ENCODE measurements around the gene BCOR.

Gene BCOR

DNA sequence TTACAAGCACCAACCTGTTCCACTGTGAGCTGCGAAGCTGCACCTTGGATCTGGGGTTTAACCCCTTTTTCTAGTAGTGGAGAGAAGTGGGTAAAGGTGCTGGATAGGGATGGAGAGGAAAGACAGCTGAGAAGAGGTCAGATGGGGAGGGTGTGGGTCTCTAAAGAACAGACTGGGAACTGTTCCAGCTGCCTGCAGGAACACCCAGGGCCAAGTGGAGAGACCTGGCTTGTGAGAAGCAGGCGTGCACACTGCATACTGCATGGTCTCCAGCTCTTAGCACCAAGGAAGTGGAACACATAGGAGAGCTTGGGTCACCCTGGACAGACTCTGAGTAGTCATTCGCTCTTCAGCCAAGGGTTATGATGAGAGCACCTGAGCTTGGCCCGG lies 16.1 kb downstream of the BCOR start:
- no peak; the same call in 2 of the 3 replicates for ATAC-seq
- TF ChIP-seq GLIS3 (CRISPR knock-in tag; IDR thresholded peaks at IDR 0.05) (no peak), RARB (CRISPR knock-in tag; IDR thresholded peaks at IDR 0.05) (no peak), ARNTL (CRISPR knock-in tag; IDR thresholded peaks at IDR 0.05; ENCODE audit: borderline replicate concordance, low read depth) (no peak), ZC3H10 (CRISPR knock-in tag; IDR thresholded peaks at IDR 0.05) (no peak), SNAI2 (CRISPR knock-in tag; IDR thresholded peaks at IDR 0.05) (no peak), OSR1 (CRISPR knock-in tag; IDR thresholded peaks at IDR 0.05) (no peak), TOX (CRISPR knock-in tag; IDR thresholded peaks at IDR 0.05; ENCODE audit: borderline replicate concordance) (no peak), CSDC2 (CRISPR knock-in tag; IDR thresholded peaks at IDR 0.05) (no peak), TCF4 (CRISPR knock-in tag; IDR thresholded peaks at IDR 0.05; ENCODE audit: borderline replicate concordance) (no peak)
- TF ChIP-seq, protein P1, sequence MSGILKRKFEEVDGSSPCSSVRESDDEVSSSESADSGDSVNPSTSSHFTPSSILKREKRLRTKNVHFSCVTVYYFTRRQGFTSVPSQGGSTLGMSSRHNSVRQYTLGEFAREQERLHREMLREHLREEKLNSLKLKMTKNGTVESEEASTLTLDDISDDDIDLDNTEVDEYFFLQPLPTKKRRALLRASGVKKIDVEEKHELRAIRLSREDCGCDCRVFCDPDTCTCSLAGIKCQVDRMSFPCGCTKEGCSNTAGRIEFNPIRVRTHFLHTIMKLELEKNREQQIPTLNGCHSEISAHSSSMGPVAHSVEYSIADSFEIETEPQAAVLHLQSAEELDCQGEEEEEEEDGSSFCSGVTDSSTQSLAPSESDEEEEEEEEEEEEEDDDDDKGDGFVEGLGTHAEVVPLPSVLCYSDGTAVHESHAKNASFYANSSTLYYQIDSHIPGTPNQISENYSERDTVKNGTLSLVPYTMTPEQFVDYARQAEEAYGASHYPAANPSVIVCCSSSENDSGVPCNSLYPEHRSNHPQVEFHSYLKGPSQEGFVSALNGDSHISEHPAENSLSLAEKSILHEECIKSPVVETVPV (CRISPR knock-in tag; IDR thresholded peaks at IDR 0.05), result no peak
- TF ChIP-seq, protein P2, sequence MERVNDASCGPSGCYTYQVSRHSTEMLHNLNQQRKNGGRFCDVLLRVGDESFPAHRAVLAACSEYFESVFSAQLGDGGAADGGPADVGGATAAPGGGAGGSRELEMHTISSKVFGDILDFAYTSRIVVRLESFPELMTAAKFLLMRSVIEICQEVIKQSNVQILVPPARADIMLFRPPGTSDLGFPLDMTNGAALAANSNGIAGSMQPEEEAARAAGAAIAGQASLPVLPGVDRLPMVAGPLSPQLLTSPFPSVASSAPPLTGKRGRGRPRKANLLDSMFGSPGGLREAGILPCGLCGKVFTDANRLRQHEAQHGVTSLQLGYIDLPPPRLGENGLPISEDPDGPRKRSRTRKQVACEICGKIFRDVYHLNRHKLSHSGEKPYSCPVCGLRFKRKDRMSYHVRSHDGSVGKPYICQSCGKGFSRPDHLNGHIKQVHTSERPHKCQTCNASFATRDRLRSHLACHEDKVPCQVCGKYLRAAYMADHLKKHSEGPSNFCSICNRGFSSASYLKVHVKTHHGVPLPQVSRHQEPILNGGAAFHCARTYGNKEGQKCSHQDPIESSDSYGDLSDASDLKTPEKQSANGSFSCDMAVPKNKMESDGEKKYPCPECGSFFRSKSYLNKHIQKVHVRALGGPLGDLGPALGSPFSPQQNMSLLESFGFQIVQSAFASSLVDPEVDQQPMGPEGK (CRISPR knock-in tag; IDR thresholded peaks at IDR 0.05; ENCODE audit: borderline replicate concordance), result no peak

DNA sequence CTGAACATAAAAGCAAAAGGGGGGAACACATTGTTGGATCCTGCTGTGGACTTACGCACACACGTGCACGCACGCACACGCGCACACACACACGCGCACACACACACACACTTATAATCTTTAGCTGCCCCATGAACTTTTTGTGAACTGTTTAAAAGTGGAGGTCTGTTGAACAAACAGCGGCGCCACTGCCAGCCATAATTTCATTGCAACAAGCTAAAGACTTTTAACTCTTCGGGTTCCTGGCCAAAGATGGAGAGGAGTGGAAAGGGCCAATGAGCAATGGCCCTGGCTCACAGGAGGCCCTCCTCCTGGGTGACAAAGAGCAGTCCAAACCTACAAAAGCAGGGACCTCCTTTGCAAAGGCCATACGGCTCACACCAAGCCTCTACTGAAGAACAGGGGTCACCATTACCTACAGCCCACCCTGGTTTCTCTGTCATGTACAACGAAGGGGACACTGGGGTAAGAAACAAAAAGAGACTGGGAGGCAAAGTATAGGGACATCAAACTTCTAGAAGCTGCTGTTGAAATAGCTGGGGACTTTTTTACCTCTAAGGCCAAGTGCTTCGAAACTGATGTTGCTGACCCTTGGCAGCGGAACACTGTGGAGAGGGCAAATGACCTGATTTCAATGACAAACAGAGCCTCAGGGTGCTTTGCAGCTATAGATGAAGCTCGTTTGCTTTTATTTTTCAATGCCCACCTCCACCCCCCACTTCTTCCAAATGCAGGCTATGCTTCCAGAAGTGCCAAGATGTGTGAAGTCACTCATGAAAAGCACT lies 16.7 kb downstream of the BCOR start:
- no peak for ATAC-seq
- no peak for TF ChIP-seq TOX (CRISPR knock-in tag; IDR thresholded peaks at IDR 0.05; ENCODE audit: borderline replicate concordance)

DNA sequence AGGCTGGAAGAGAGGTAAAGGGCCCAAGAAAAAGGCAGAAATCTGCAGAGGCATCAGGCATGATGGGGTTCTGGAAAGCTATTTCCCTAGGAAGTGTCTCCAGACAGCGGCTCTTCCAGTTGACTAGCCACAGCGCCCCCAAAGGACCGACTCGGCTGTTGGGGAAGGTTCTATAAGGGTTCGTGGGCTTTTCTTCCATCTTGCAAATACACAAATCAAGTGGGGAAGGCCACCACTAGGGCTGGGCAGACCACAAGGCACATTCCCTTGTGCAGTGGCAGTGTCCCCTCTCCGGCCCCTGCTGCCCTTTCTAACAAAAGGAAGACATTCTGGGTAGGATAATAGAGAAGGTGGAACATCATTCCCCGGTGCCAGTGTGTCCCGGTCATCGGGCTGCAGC lies 18.2 kb downstream of the BCOR start:
- no peak for ATAC-seq
- TF ChIP-seq ZNF8 (CRISPR knock-in tag; IDR thresholded peaks at IDR 0.05) (no peak), RARB (CRISPR knock-in tag; IDR thresholded peaks at IDR 0.05) (no peak), OSR1 (CRISPR knock-in tag; IDR thresholded peaks at IDR 0.05) (no peak), CSDC2 (CRISPR knock-in tag; IDR thresholded peaks at IDR 0.05) (no peak), TOX (CRISPR knock-in tag; IDR thresholded peaks at IDR 0.05; ENCODE audit: borderline replicate concordance) (no peak), ZC3H10 (CRISPR knock-in tag; IDR thresholded peaks at IDR 0.05) (no peak), ISL1 (CRISPR knock-in tag; IDR thresholded peaks at IDR 0.05) (no peak), ZNF565 (CRISPR knock-in tag; conservative IDR thresholded peaks at IDR 0.05; ENCODE audit: low read depth) (no peak), TCF4 (CRISPR knock-in tag; IDR thresholded peaks at IDR 0.05; ENCODE audit: borderline replicate concordance) (no peak)
- TF ChIP-seq, protein P1 (CRISPR knock-in tag; IDR thresholded peaks at IDR 0.05), result no peak
- TF ChIP-seq, protein P2 (CRISPR knock-in tag; IDR thresholded peaks at IDR 0.05; ENCODE audit: borderline replicate concordance), result no peak

DNA sequence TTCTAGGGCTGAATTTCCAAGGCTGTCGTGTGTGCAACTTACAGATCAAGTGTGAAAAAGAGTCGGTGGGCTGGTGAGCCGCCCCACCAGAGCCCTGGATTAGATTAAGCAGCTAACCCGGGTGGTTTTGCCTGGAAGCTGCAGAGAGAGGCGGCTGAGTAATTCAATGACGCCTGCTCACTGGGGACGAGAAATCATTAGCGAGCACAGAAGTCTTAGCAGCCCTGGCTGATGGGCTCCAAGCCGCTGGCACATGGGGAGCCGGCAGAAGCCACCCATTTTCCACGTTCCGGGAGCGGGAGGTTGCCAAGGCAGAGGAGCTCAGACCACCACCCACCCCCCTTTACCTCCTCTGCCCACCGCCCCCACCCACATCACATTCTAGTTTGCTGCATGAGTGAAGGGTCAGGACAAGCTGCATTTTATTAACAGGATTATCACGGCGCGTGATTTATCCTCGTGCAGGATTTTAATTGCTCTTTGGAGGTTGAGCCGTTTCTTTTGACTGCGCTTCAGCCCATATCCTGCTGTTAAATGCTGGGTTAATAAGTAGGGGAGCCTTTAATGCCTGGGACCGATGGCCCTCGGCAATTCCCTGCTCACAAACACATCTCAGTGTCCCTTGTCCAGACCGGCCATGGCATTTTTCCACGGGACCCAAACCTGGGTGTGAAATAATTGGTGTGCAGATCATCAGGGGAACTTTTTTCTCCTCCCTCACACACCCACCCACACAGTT lies 19.1 kb downstream of the BCOR start:
- ATAC-seq, result no peak
- TF ChIP-seq ZNF70 (CRISPR knock-in tag; IDR thresholded peaks at IDR 0.05), result no peak
- TF ChIP-seq ESRRG (CRISPR knock-in tag; IDR thresholded peaks at IDR 0.05), result no peak
- no peak for TF ChIP-seq ARNTL (CRISPR knock-in tag; IDR thresholded peaks at IDR 0.05; ENCODE audit: borderline replicate concordance, low read depth)
- no peak for TF ChIP-seq TCF4 (CRISPR knock-in tag; IDR thresholded peaks at IDR 0.05; ENCODE audit: borderline replicate concordance)
- TF ChIP-seq TOX (CRISPR knock-in tag; IDR thresholded peaks at IDR 0.05; ENCODE audit: borderline replicate concordance), result no peak
- TF ChIP-seq ZNF8 (CRISPR knock-in tag; IDR thresholded peaks at IDR 0.05), result no peak
- TF ChIP-seq, protein P3, sequence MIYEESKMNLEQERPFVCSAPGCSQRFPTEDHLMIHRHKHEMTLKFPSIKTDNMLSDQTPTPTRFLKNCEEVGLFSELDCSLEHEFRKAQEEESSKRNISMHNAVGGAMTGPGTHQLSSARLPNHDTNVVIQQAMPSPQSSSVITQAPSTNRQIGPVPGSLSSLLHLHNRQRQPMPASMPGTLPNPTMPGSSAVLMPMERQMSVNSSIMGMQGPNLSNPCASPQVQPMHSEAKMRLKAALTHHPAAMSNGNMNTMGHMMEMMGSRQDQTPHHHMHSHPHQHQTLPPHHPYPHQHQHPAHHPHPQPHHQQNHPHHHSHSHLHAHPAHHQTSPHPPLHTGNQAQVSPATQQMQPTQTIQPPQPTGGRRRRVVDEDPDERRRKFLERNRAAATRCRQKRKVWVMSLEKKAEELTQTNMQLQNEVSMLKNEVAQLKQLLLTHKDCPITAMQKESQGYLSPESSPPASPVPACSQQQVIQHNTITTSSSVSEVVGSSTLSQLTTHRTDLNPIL (CRISPR knock-in tag; IDR thresholded peaks at IDR 0.05; ENCODE audit: low read depth), result no peak
- no peak for TF ChIP-seq ISL1 (CRISPR knock-in tag; IDR thresholded peaks at IDR 0.05)
- TF ChIP-seq ZC3H10 (CRISPR knock-in tag; IDR thresholded peaks at IDR 0.05), result no peak
- TF ChIP-seq PPARA (CRISPR knock-in tag; IDR thresholded peaks at IDR 0.05; ENCODE audit: borderline replicate concordance), result no peak
- no peak for TF ChIP-seq ZNF565 (CRISPR knock-in tag; conservative IDR thresholded peaks at IDR 0.05; ENCODE audit: low read depth)
- TF ChIP-seq, protein P1 (CRISPR knock-in tag; IDR thresholded peaks at IDR 0.05), result no peak
- TF ChIP-seq, protein P2 (CRISPR knock-in tag; IDR thresholded peaks at IDR 0.05; ENCODE audit: borderline replicate concordance), result no peak

Measured in SK-N-SH treated with all-trans-retinoic acid at 6 μM for 48 hours (cell line).